HUES48 (cell line): ENCODE measurements around the gene SH2B3.
"Not testable (repeated sequence)": the region's sequence is repeated elsewhere in the genome, so short reads cannot be mapped to it uniquely, and the experiment has no call there.

Experiments used
- H3K27ac ChIP-seq: one replicate; pipeline ENCODE4 v1.7.0; 2013; ENCODE audit warnings: low read depth, low read length, inconsistent platforms
- H3K27me3 ChIP-seq: 2 replicates; pipeline ENCODE4 v1.6.1; 2013; ENCODE audit warnings: mild to moderate bottlenecking, low read length; ENCODE audit not compliant: control insufficient read depth, insufficient read depth
- H3K36me3 ChIP-seq: 2 replicates; pipeline ENCODE4 v1.6.1; 2013; ENCODE audit warnings: low read length; ENCODE audit not compliant: control insufficient read depth, insufficient read depth
- H3K4me1 ChIP-seq: 2 replicates; pipeline ENCODE4 v1.6.1; 2013; ENCODE audit warnings: mild to moderate bottlenecking, low read length; ENCODE audit not compliant: control insufficient read depth, insufficient read depth
- H3K4me3 ChIP-seq: 2 replicates; pipeline ENCODE4 v1.5.1; 2013; ENCODE audit warnings: mild to moderate bottlenecking, low read depth, low read length
- H3K9ac ChIP-seq: 2 replicates; pipeline ENCODE4 v1.6.1; 2013; ENCODE audit warnings: mild to moderate bottlenecking, low read depth, low read length, moderate library complexity
- H3K9me3 ChIP-seq: 2 replicates; pipeline ENCODE4 v1.6.1; 2013; ENCODE audit warnings: low read length; ENCODE audit not compliant: control insufficient read depth, insufficient read depth

Gene SH2B3

DNA sequence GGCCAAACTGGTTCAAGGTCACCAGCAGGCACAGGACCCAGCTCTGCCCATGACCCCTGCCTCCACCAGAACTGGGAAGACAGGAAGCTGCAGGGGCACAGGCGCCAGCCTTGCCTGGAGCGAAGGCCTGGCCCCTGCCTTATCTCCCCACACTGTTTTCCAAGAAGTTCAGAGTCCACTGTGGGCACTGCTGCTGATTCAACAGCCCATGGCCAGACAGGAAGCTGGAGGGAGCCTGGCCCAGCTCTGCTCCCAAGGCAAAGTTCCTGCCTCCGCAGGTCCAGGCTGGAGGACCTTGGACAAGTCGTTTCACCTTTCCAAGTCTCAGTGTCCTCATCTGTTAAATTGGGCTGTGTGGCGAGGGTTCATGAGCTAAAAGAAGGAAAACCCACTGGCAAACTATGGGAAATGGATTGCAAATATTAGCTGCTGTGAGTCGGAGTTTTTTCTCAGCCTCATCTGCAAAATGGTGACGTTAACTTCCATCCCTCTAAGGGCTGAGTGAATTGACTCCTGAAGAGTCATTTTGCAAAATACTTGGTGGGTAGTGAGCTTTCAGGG, 38.0 kb upstream of the SH2B3 start:
- Histone ChIP-seq H3K4me3 (peak overlapping the region; percentile 86), H3K9ac (no peak overlapping the region), H3K9me3 (no peaks in the 10 kb centered on the region), H3K4me1 (no peaks in the 10 kb centered on the region), H3K36me3 (peaks cover 3% of the 10 kb centered on the region; the same call in 1 of the 2 replicates), H3K27me3 (peaks cover 12% of the 10 kb centered on the region), H3K27ac (no peak overlapping the region)

DNA sequence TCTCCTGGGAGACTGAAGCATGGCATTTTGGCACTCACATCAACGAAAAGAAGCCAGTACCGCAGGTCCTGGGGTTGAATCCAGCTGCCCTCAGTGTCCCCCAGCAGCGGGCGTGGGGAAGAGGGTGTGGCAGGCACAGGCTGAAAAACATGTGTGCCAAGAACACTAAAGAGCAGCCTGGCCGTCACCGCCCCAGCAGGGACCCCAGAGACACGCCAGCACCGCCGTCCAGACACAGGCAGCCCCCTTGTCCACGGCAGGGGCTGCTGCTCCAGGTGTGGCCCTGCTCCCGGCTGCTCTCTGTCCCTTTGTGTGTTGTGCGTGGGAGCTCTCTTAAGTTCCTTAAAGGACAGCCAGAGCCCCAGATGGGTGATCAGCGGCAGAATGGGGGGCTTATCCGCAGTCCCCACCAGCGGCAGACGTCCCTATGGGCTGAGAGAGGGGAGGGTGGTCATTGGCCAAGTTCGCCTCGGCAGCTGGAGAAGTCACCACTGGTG, 37.4 kb upstream of the SH2B3 start:
- H3K27me3 ChIP-seq = peaks cover 12% of the 10 kb centered on the region
- H3K27ac ChIP-seq = no peak overlapping the region
- no peaks in the 10 kb centered on the region for H3K4me1 ChIP-seq
- H3K36me3 ChIP-seq = peaks cover 3% of the 10 kb centered on the region; the same call in 1 of the 2 replicates
- peak overlapping the region; percentile 49; the same call in 1 of the 2 replicates for H3K9ac ChIP-seq
- no peaks in the 10 kb centered on the region for H3K9me3 ChIP-seq
- peak overlapping the region; percentile 86 for H3K4me3 ChIP-seq

DNA sequence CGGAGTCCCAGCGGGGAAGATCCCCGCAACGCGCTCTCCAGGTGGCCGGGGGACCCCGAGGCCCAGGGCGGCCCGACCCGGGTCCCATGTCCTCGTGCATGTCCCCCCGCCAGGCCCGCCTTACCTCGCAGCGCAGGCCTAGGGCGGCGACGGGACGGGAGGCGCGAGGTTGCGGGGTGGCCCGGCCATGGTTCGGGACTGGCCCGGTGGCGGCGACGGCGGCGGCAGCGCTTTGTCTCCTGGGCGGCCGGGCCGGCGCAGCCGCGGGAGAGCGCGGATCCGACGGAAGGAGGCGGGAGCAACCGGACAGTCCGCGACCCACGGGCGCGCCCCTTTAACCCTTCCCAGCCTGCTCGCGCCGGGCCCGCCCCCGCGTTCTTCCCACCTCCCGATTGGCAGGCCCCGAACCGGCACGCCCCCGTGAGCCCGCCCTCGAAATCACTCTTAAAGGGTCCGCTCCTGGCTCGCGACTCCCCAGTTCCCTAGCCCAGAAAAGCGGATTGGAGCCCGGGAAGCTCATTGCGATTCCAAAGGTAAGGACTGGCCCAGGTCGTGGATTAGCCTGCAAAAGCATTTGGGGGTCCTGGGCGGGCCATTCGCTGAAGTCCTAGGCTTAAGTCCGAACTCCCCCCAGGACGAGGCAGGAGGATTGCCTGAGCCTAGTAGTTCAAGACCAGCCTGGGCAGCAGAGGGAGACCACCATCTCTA, 36.8 kb upstream of the SH2B3 start, which contains the start of gene PHETA1:
TSS of gene PHETA1 (minus strand) at position 308 of the 708 bp plus-strand sequence. CDS start 5,668 bp downstream, outside the sequence.
- Histone ChIP-seq H3K4me1 (no peaks in the 10 kb centered on the region), H3K27me3 (peaks cover 12% of the 10 kb centered on the region), H3K36me3 (peaks cover 3% of the 10 kb centered on the region; the same call in 1 of the 2 replicates), H3K27ac (no peak within 1 kb of the TSS), H3K9ac (peak within 1 kb of the TSS; percentile 49; the same call in 1 of the 2 replicates), H3K9me3 (no peaks in the 10 kb centered on the region), H3K4me3 (peak within 1 kb of the TSS; percentile 86)

DNA sequence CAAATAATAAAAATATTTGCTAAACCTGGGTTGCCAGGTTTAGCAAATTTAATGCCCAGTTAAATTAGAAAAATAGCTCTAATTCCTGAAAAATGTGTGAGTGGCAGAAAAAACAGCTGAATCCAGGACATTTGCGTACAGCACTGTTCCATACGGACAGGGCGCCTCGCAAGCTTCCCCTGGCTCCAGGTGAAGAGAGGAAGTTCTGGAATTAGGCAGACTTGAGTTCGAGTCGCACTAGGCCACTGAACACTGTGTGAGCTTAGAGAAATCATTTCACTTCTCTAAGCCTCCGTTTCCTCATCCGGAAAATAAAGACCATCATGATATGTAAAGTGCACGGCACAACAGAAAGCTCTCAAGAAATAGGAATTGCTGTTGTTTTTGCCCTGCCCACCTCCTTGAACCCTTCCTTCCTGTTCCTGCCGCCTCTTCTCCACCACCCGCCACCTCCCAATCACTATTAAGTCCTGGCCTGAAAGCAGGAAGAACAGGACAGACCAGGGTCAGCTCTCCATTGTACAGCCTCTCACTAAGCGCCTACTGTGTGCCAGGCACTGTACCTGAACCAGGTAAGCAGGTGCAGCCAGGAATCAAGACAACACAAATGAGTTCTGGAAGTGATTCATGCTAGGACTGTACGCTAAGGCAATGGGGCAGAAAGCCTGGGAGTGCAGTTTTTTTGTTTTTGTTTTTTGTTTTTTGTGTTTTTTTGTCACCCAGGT, 36.1 kb upstream of the SH2B3 start:
- Histone ChIP-seq H3K36me3 (peaks cover 3% of the 10 kb centered on the region; the same call in 1 of the 2 replicates), H3K9me3 (no peaks in the 10 kb centered on the region), H3K27ac (no peak overlapping the region), H3K4me3 (peak overlapping the region; percentile 86), H3K4me1 (no peaks in the 10 kb centered on the region), H3K27me3 (peaks cover 12% of the 10 kb centered on the region), H3K9ac (no peak overlapping the region)

DNA sequence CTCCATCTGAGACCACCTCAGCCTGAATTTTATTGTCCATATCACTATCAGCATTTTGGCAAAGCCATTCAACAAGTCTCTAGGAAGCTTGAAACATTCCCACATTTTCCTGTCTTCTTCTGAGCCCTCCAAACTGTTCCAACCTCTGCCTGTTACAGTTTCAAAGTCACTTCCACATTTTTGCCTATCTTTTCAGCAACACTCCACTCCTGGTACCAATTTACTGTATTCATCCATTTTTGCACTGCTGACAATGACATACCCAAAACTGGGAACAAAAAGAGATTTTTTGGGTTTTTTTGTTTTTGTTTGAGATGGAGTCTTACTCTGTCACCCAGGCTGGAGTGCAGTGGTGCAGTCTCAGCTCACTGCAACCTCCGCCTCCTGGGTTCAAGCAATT, 32.5 kb upstream of the SH2B3 start:
- H3K4me1 ChIP-seq, H3K27me3 ChIP-seq, H3K9me3 ChIP-seq: not testable (repeated sequence)

DNA sequence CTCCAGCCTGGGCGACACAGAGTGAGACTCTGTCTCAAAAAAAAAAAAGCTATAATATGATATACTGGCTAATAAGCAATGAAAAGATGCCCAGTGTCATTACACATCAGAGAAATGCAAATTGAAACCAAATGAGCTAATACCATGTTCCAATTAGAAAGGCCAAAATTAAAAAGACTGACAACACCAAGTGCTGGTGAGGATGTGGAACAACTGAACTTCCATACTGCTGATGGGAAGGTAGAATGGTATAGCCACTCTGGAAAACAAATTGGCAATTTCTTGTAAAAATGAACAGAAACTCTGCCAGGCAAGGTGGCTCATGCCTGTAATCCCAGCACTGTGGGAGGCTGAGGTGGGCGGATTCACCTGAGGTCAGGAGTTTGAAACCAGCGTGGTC, 28.3 kb upstream of the SH2B3 start:
- Histone ChIP-seq H3K4me1 (no peaks in the 10 kb centered on the region), H3K9me3 (no peaks in the 10 kb centered on the region), H3K27ac (no peak overlapping the region), H3K36me3 (no peaks in the 10 kb centered on the region), H3K4me3 (no peak overlapping the region), H3K27me3 (no peaks in the 10 kb centered on the region), H3K9ac (no peak overlapping the region)

More for the DNA sequence above, 32.5 kb upstream of the SH2B3 start:
- H3K27ac ChIP-seq, H3K4me3 ChIP-seq, H3K36me3 ChIP-seq, H3K9ac ChIP-seq: not testable (repeated sequence)

DNA sequence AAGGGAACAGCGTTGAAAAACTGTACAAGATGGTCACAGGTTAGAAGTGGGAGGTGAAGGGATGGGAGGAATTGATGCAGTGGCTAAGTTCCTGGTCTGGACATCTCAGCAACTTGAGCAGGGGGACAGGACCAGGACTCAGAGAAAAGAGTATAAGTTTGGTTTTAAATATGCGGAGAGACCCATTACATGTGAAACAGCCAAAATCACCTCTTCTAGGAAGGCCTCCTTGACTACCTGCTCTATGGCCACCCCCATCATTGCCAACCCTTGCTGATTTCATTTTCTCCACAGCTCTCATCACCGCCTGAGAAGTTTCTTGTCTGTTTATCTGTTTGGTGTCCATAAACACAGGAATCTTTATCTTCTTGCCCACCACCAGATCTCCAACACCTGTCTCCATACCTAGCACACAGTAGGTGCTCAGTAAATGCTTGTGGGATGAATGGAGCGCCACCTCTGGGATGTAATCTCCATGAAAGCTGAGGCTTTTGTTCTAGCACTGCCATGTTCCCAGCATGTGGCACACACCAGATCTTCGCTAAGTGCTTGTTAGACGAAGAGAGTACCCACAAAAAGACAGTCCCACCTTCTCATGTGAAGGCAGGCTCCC, 25.7 kb upstream of the SH2B3 start:
- H3K27ac ChIP-seq = no peak overlapping the region
- no peaks in the 10 kb centered on the region for H3K9me3 ChIP-seq
- no peaks in the 10 kb centered on the region for H3K36me3 ChIP-seq
- no peaks in the 10 kb centered on the region for H3K4me1 ChIP-seq
- no peak overlapping the region for H3K4me3 ChIP-seq
- no peaks in the 10 kb centered on the region for H3K27me3 ChIP-seq
- no peak overlapping the region for H3K9ac ChIP-seq

DNA sequence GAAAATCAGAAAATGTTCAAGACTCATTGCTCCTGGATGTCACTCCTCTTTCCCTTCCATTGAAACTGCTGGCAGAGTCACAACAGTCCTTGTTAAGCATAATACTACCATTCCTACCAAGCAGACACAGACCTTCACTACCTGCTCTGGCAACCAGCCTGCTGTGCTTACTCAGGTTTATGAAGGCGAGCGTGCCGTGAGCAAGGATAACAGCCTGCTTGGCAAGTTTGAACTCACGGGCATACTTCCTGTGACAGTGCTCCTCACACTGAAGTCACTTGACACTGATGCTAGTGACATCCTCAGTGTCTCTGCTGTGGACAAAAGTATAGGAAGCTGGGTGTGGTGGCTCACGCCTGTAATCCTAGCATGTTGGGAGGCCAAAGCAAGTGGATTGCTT, 21.1 kb upstream of the SH2B3 start:
- Histone ChIP-seq H3K36me3 (no peaks in the 10 kb centered on the region), H3K27me3 (no peaks in the 10 kb centered on the region), H3K9ac (no peak overlapping the region), H3K4me3 (no peak overlapping the region), H3K4me1 (no peaks in the 10 kb centered on the region), H3K27ac (no peak overlapping the region), H3K9me3 (no peaks in the 10 kb centered on the region)

GRCh38 chr12:111386885-111387284, 18.8 kb upstream of the SH2B3 start:
- H3K36me3 ChIP-seq = no peaks in the 10 kb centered on the region
- H3K4me3 ChIP-seq = no peak overlapping the region
- no peak overlapping the region for H3K27ac ChIP-seq
- H3K9ac ChIP-seq = no peak overlapping the region
- H3K27me3 ChIP-seq = no peaks in the 10 kb centered on the region
- no peaks in the 10 kb centered on the region for H3K4me1 ChIP-seq
- no peaks in the 10 kb centered on the region for H3K9me3 ChIP-seq

GRCh38 chr12:111387747-111388323, 17.9 kb upstream of the SH2B3 start:
- Histone ChIP-seq H3K27me3 (no peaks in the 10 kb centered on the region), H3K36me3 (no peaks in the 10 kb centered on the region), H3K4me1 (no peaks in the 10 kb centered on the region), H3K27ac (no peak overlapping the region), H3K9ac (no peak overlapping the region), H3K4me3 (no peak overlapping the region), H3K9me3 (no peaks in the 10 kb centered on the region)
